HT1080 (cell line): ENCODE results near the gene TSPAN11. TPM values are rescaled to one million over a fixed set of nuclear protein-coding genes. Genes with fewer than 3 reads are reported as not detected.

ENCODE experiments used
- DNase-seq: peaks from one replicate; pipeline ENCODE4 v3.0.0-alpha.2; 2015; ENCODE audit warnings: low read depth
- total RNA-seq: library from RNA; depleted of rRNA; stranded (reverse); fragments of >200 nt; shearing (Covaris generic); gene quantifications from 2 replicates; pipeline ENCODE4 v1.2.3, GENCODE V29; 2014

TSPAN11 gene
- total RNA-seq, 1 experiment from 2014 or later: not detected

DNA sequence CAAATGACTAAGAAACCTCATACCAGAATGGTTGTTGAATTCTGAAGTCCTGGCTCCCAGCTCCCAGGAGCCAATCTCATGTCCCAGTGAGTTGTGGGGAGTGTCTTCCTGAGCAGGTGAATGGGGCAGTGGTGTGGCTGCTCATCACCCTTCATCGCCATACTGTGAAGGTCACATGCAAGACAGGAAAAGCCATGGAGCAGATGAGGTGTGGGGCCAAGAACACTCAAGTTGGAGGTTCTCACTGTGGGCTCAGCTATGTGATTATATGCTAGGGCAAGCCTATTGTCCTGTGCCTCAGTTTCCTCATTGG, 16.6 kb upstream of the TSPAN11 start:
- no peak for DNase-seq

DNA sequence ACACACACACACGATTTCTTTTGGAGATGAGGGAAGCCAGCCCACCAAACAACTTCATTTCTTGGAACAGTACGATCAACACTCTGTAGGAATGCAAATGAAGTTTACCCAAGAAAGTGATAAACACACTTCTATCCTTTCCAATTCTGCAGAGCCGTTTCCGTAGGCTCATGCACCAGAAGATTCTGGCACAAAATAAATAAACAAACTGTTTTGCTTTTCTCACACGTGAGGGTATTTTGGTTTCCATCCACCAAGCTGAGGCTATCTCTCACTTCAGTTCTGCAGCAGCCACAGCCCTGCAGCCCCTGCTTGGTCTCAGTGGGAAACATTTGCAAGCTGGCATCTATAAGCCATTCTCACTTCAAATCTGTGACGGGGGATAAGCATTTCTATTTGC, 15.3 kb upstream of the TSPAN11 start:
- DNase-seq: no peak

DNA sequence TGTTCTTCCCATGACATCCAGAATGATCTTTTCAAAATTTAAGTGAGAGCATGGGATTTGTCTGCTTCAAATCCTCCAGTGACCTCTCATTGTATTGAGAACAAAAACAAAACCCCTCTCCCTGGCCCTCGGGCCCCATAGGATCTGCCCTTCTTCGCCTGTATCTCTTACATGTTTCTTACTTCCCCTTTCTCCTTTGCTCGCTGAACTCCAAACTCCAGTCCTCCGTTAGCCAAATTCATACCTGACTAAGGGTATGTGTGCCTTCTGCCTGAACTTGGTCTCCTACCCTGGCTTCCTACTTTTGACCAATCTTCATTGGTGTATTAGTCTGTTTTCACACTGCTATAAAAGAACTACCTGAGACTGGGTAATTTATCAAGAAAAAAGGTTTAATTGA, 13.2 kb upstream of the TSPAN11 start:
- no peak for DNase-seq

DNA sequence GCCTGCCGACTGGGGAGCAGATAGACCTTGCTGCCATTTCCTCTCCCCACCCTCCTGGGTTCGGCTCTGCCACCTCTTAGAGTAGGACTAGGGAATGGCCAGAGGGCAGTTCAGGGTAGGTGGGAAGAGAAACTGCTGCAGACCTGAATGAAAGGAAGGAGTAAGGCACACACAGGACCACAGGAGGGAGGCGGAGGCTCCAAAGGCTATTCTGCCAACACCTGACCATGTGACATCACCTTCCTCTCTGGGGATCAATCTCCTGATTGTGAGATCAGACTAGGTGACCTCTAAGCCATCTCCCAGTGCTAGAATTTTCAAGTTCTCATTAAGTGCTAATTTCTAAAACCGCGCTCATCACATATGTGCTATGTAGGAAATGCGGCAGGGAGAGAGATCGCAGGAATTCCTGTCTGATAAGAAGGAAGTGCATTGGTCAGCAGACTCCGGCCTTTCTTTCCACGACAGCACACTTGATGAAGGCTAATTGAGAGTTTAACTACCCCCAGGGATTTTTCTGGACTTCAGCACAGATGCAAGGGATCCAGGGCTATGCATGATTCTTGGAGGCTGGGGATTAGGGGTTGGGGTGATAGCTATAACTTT, 11.5 kb upstream of the TSPAN11 start:
- no peak for DNase-seq

DNA sequence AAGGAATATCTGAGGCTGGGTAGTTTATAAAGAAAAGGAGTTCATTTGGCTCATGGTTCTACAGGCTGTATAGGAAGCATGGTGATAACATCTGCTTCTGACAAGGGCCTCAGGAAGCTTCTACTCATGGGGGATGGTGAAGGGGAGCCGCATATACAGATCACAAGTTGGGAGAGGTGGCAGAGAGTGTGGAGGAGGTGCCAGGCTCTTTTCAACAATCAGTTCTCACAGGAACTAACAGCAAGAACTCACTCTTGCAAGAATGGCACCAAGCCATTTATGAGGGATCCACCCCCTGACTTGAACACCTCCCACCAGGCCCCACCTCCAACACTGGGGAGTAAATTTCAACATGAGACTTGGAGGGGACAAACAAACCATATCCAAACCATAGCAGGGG, 3.5 kb upstream of the TSPAN11 start:
- no peak for DNase-seq

DNA sequence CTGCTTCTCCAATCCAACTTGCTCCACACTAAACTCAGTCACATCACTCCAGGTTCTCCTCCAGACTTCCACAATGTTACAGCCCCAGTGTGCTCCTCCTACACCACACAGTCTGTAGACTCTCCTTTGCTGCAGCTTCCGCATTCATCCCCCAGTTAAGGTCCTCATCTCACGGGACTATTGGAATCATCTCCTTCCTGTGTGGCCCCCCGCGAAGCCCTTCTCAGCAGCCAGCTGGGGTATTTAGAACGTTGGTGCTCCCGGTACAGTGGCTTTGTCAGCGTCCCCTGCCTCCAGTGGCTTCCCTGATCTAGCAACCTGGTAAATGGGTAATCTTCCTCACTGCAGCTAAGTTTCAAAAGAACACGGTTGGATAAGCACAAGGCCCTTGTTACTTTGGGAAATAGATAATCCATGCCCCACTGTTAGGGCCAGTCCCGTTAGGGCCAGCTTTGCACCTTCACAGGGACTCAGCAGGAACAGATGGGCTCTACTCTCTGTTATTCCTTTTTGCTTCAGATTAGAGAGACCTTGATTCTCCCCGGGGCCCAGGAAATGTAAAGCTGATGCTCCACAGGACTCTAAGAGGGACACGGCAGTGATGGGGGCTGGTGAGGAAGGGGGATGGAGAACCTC, 823 bp upstream of the TSPAN11 start:
- DNase-seq: no peak

DNA sequence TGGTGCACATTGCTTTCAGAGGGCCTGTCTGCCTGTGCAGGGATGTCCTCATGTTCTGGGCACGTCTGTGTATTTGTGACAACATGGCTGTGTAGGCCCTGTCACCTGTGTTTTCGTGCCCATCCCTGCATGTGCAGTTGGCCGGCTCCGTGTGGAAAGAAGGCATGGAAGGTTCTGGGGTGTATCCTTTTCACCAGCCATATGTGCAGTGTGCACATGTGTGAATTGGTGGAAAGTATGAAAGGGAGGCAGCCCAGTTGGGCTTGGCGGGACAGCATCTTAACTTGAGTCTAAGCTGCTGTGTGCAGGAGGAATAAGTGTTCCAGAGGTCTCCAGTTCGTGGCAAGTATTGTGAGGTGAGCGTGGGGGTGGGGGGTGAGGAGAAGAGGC, 669 bp downstream of the TSPAN11 start:
- no peak for DNase-seq

DNA sequence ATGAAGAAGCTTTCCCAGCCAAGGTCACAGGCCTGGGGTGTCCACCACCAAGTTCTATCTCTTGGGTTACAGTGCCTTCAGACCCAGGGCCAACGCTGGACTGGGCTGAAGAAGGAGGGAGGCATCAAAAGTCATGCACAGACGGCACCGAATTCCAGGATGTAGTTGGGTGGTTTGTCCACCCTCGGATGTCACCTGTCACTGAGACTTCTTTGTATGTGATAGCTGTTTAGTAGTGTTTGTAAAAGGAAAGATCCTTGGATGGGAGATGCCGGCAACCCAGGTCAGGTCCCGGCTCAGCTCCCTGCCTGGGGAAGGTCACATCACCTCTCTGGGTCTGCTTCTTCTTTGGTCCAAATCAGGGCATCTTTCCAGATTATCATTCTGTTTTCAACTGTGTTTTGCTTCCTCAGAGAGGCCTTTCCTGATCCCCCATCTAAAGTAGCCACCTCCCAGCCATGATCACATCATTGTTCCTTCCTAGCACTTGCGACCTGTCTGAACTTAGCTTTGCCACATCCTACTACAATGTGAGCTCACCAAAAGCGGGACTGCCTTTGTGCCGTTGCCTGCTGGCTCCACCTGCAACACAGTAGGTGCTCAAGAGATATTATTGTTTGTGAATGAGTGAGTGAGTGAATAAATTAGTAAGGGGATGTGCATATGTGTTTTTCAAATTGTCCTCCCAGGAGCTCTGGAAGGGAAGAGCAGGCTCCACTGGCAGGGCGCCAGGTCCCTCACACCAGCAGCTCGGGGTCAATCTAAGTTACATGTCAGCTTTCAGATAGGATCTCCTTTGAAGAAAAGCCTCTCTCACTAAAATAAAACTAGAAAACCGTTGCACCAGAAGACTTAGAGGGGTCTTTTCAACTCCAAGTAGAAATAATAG, 2.1 kb downstream of the TSPAN11 start:
- DNase-seq: no peak

DNA sequence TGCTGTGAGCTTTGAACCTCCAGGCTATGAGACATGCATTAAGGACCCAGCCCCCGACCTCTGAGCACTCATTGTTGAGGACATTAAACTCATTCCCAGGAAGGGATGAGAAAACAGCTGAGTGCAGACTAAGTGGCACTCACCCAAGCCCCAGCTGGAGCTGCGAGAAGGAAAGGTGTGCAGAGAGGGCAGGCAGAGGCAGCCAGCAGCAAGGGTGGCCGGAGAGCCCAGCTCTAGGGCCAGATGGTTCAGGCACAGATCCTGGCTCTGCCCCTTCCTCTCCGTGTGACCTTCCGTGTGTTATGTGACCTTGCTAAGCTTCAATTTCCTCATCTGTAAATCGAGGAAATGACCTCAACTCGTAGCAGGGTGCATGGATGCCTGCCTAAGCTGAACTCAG, 3.7 kb downstream of the TSPAN11 start:
- DNase-seq: no peak

DNA sequence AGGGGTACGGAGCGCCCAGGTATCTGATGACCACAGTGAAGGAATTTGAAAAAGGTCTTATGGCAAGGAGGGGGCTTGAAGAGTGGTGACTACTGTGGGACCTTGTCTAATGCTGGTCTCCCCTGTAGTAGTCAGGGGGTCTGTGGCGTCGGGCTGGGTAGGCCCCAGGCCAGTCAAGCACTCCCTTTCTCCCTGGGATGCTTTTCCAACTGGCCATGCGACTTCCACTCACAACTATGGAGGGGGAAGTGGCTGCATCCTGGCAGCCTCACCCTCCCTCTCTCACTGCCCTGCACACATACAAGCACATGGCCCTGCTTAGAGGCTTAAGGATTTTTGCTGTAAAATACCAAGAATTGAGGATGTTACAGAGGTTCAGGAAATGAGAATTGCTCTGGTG, 4.1 kb downstream of the TSPAN11 start:
- no peak for DNase-seq

DNA sequence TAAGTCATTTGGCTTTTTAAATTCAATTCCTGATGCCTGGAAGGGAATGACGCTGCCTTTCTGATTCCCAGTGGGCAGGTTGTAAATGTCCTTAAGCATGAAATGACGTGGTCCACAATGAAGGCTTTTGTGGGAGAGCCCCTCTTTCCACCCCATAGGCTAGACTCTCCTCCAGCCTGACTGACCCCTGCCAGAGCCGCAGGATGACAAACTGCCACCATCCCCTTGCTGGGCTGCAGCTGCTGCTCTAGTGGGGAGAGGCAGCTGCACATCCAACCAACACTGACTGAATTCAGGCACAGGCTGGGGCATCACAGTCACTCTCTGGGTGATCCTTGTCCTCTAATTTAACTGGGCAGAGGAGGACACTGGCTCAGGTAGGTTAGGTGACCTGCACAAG, 6.3 kb downstream of the TSPAN11 start:
- DNase-seq: no peak

DNA sequence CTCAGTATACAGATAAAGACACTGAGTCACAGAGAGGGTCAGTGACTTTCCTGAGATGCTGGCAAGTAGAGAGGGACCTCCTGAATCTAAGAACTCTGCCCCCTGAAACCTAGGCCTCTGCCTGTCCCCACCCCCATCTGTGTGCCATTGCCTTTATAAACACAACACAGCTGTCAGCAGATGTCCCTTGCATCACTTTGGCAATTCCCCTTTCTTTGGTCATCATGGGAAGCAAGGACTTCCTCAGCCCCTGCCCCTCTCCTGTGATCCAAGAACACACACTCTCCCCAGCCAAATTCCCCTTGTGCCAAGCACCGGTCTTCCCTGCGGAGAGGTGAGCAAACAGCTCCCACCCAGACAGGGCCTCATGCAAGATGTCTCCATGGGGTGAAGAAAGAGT, 8.3 kb downstream of the TSPAN11 start:
- no peak for DNase-seq

DNA sequence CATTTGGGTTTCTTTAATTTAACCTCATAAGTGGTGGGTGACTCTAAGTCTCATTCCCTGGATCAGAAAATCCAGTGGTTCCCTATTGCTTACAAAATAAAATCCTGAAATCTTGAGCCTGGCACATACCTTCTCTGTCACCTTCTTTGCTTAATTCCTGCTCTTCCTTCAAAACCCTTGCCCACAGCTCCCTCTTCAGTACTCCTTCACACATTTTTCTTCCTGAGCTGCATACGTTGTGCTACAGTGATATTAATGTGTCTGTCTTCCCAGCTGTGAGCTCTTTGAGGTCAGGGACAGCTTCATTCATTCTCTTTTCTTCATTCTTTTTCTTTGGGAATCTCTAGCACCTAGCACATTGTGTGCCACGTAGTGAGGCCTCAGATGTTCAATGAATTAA, 9.5 kb downstream of the TSPAN11 start:
- DNase-seq: no peak

DNA sequence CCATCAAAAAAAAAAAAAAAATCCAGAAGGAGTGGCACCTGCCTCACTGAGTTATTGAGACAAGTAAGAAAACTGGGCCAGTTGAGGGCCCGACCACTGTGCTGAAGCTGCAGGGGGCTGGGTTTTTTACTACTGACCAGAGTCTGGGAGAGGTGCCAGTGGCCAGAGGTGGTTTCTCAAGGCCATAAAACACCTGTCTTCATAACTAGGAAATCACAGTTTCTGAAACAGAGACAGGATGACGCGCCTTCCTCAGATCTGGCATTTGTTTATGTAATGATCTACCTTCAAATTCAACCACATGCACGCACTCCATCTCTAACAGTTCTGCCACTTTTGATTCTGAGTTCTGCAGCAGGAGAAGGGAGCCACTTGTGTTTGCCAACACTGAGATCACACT, 12.7 kb downstream of the TSPAN11 start:
- DNase-seq: no peak

DNA sequence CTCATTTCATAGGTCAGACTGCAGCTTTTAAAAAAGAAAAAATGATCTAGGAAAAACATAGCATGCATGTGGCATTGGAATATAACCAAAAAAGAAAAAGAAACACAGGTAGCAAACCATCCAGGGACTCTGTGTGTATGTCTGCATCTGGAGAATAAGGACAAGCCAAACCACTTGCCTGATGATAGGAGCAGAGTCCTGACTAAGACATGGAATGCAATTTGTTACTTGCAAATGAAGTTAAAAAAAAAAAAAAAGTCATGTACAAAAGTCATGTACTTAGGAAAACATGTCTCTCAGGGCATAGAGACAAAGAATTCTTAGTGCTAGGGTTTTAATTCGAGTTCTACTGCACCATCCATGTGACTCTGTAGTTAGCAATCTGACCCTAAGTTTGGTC, 15.9 kb downstream of the TSPAN11 start:
- no peak for DNase-seq

DNA sequence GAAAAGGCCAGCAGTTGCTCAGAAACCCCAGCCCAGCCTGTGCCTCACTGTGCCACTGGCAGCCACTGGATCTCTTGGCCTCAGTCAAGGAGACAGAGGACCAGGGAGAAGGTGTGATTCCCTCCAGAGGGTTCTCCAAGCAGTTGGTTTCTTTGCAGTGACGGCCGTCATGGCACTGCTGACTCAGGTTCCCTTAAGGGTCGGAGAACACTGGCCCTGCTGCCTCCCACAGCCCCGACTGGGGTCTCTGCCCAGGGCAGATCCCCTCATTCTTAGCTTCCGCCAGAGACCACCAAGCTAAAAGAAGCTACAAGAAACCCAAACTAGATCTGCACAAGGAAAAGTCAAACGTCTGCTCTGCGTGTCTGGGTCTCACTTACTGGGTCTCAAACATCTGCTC, 16.4 kb downstream of the TSPAN11 start:
- no peak for DNase-seq

DNA sequence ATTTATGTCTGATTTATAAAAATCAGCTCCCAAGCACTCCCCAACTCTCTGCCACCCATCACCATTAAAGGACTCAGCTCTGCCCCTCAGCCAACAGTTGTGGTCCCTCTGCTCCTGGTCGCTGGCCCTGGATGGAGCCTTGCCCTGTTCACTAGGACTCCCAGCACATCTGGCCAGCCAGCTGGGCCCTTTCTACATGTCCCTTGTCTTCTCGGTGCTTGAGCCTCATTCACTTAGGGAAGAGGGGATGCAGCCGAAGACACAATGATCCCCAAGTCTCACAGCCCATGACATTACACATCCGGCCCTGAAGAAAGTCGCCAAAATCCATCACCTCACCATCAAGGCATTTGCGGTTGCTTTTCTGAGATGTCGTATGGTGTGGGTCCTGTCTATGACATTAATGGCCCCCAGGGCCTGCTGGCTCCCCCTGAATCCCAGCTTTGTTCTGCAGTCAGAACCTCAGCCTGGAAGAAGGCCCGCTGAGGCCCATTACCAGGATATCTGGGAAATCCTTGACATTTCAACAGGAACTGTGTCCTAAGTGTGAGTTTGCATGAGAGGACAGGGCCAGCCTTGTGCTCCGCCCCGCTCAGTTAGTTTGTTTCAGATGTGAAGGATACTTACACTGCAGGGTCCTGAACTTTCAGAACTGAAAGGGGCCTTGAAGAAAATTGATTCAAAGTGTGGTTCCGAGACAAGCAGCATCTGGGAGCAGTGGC, 19.1 kb downstream of the TSPAN11 start:
- no peak for DNase-seq

DNA sequence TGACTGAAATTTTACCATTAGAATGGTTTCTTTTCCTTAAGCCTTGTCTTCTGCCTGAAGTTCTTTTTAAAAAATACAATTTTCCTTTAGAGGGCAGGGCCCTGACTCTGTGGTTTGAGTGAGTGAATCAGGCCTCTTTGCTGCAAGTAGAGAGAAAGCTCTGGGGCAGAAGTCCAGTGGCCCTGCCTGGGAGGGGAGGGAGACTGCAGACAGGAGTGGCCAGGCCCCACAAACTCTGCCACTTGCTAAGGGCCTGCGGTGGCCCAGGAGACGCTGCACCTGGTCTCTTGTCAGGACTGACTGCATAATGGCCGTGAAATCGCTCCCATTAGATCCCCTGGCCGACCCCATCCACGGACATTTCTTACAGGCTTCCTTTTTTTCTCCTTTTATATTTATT, 25.5 kb downstream of the TSPAN11 start:
- no peak for DNase-seq

DNA sequence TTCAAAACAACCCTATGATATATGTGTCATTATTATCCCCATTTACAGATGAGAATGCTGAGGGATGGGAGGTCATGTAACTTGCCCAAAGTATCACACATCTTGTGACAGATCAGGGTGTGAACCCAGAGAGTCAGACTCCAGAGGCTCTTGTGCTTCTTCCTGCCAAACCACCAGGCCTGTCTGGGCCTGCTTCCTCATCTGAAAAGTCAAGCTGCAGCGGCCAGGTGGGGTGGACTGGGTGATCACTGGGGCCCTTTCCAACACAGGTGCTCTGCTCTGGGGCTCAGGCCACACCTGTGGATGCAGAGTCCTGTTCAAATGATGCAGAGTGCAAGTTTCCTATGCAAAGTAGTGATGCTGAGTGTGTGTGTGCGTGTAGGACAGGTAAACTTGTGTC, 26.7 kb downstream of the TSPAN11 start:
- no peak for DNase-seq

DNA sequence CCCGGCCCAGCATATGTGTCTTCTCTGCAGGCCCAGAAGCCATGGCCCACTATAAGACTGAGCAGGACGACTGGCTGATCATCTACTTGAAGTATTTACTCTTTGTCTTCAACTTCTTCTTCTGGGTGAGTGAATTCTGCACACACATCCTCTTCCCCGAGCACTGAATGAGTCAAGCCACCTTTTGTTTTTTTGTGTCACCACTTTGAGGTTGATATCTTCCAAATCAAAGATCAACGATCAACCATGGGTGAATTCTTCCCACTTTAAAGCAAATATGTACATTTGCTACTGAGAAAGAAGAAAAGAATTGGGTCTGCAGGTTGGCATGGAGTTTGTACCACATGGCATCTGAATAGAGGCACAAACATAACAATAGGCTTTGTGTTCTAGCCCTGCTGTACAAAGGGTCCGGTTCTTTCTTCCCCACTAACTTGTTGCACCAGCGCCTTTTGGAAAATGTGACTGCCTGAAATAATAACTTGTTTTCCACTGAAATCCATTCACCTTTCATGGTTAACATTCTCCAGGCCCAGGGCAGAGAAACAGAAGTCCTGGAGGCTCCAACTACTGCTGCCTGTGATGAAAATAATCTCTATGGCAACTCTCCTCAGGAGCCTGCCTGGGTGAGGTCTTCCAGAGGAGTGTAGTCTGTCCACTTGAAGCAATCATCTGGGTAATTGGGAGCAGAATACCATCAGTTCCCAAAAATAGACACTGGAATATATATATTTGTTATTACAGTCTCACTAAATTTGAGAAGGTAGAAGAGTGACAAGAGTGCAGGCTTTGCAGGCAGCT, 27.6 kb downstream of the TSPAN11 start:
- no peak for DNase-seq

DNA sequence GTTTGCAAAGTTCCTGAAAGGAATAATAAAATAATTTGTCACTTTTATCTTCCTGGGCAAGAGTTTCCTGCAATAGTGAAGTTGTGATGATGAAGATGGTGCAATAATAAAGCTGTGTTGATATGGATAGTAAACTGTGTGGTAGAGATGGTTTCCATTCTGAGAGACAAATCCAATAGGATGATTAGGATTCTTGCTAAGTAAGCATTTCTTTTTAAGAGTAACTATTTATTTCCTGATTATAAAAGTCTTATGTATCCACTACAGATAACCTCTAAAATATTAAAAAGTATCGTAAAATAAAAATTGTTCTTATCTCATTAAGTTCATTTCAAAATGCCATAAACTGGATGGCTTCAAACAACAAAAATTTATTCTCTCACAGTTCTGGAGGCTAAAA, 28.7 kb downstream of the TSPAN11 start:
- DNase-seq: no peak
